SH-SY5Y (cell line): ENCODE results near the gene PHACTR3.

Experiments used
- GATA2 ChIP-seq: IDR thresholded peaks from 2 replicates; pipeline ENCODE4 v1.6.1; 2011; ENCODE audit warnings: mild to moderate bottlenecking, low read depth, low read length
- GATA3 ChIP-seq: IDR thresholded peaks from 2 replicates; pipeline ENCODE4 v1.6.1; 2011; ENCODE audit warnings: low read depth, mild to moderate bottlenecking, low read length, moderate library complexity

- TF ChIP-seq GATA2 (no peak), GATA3 (no peak)
Measured at GRCh38 chr20:59813126-59813947, 209.0 kb downstream of the PHACTR3 start.
